Gastrocnemius medialis (tissue), 4 donors: Measurements from ENCODE around the gene UCK1. TPM values are rescaled to one million over a fixed set of nuclear protein-coding genes. Genes with fewer than 3 reads are reported as not detected.
"Not testable (repeated sequence)": the region's sequence is repeated elsewhere in the genome, so short reads cannot be mapped to it uniquely, and the experiment has no call there.

Source experiments
- ATAC-seq, 2 donors: fragments of 150-250 bp; one replicate each; pipeline ENCODE4 v1.9.1; 2016
- DNase-seq, 2 donors: peaks; one replicate each; pipeline ENCODE4 v3.0.0-alpha.2; 2019
- H3K27ac ChIP-seq, 4 donors: fragments of 200-600 bp; sonication (generic); 1 replicate in 1 of 4; 2 replicates in 3 of 4; pipeline ENCODE4 v1.5.1; 2016 to 2018; ENCODE audit warnings: mild to moderate bottlenecking in 2 of 4, moderate library complexity in 1 of 4
- H3K27me3 ChIP-seq, 3 donors: fragments of 200-600 bp; sonication (generic) in 2 of 3; 1 replicate in 1 of 3; 2 replicates in 2 of 3; pipeline versions ENCODE4 v1.5.1 to v1.6.0; 2016 to 2019; ENCODE audit warnings: mild to moderate bottlenecking in 1 of 3, moderate library complexity in 1 of 3
- H3K36me3 ChIP-seq, 2 donors: fragments of 200-600 bp; sonication (generic) in 1 of 2; one replicate each; pipeline ENCODE4 v1.5.1; 2017 to 2018
- H3K4me1 ChIP-seq, 2 donors: fragments of 200-600 bp; sonication (generic) in 1 of 2; one replicate each; pipeline ENCODE4 v1.5.1; 2016 to 2017; ENCODE audit warnings: mild to moderate bottlenecking in 2 of 2
- H3K4me3 ChIP-seq, 4 donors: fragments of 200-600 bp; sonication (generic) in 3 of 4; 1 replicate in 1 of 4; 2 replicates in 3 of 4; pipeline ENCODE4 v1.5.1; 2016 to 2019; ENCODE audit warnings: mild to moderate bottlenecking in 2 of 4
- H3K9me3 ChIP-seq, 3 donors: fragments of 200-600 bp; sonication (generic) in 2 of 3; 1 replicate in 1 of 3; 2 replicates in 2 of 3; pipeline ENCODE4 v1.5.1; 2016 to 2019
- POLR2A ChIP-seq, 2 donors: fragments of 450-650 bp; IDR thresholded peaks; one replicate each; pipeline ENCODE4 v1.6.1; 2017; ENCODE audit warnings: antibody characterized with exemption in 2 of 2, mild to moderate bottlenecking in 2 of 2, moderate library complexity in 2 of 2
- in situ Hi-C, 4 donors: fragments of 200-750 bp; cut with MboI; loops; one replicate each; pipeline versions ENCODE4 v1.15.0 to v1.8.0; 2017; ENCODE audit warnings: low sequenced_read_pairs in 4 of 4
- intact Hi-C: fragments of 100-400 bp; cut with DNase I; formaldehyde crosslinking; loops from one replicate; pipeline ENCODE4 v1.15.1; 2023; ENCODE audit warnings: low total_unique reads
- total RNA-seq, 4 donors: library from RNA; depleted of rRNA; stranded (reverse); fragments of >200 nt; gene quantifications; one replicate each; pipeline versions ENCODE4 v1.1.0 to v1.2.3, GENCODE V29; 2016
- TF ChIP-seq, protein P1 (sequence below), 5 experiments: fragments of 450-650 bp in 3 of 5; fragments of 200-600 bp in 2 of 5; sonication (generic) in 2 of 5; IDR thresholded peaks in 4 of 5; conservative IDR thresholded peaks in 1 of 5; 1 replicate in 4 of 5; 2 replicates in 1 of 5; pipeline ENCODE4 v1.5.1; 2016 to 2019; ENCODE audit warnings: antibody characterized with exemption in 5 of 5, mild to moderate bottlenecking in 3 of 5, moderate library complexity in 3 of 5

UCK1 gene
- total RNA-seq, 4 donors from 2014 or later, result 39.7 to 86.9 (median 43.9) TPM

DNA sequence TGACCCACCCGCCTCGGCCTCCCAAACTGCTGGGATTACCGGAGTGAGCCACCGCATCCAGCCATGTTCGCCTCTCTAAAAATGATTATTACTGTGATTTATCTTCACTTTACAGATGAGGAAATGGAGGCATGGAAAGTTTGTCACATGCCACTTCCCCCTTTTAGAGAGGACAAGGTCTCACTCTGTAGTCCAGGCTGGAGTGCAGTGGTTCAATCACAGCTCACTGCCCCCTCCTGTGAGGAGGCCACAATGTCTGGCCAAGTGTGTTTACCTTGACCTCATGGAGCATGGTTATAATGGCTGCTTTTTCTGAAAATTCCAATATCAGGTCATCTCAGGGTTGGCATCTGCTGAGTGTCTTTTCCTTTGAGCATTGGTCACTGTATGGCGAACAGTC, 21.0 kb upstream of the UCK1 start:
- Histone ChIP-seq H3K27me3 (peaks cover 55 to 80% (median 70%) of the 10 kb centered on the region in 3 donors), H3K9me3 (no peaks in the 10 kb centered on the region), H3K4me3 (no peak overlapping the region), H3K4me1 (no peaks in the 10 kb centered on the region), H3K36me3 (no peaks in the 10 kb centered on the region), H3K27ac (no peak overlapping the region)
- in situ Hi-C loops (loop anchor here in 2 of 4 donors (25.0 kb wide), 1 partner anchor 710 kb away; no protein-coding TSS in a partner anchor), intact Hi-C loops (no loop called here)
- no peak for ATAC-seq
- TF ChIP-seq, protein P1, sequence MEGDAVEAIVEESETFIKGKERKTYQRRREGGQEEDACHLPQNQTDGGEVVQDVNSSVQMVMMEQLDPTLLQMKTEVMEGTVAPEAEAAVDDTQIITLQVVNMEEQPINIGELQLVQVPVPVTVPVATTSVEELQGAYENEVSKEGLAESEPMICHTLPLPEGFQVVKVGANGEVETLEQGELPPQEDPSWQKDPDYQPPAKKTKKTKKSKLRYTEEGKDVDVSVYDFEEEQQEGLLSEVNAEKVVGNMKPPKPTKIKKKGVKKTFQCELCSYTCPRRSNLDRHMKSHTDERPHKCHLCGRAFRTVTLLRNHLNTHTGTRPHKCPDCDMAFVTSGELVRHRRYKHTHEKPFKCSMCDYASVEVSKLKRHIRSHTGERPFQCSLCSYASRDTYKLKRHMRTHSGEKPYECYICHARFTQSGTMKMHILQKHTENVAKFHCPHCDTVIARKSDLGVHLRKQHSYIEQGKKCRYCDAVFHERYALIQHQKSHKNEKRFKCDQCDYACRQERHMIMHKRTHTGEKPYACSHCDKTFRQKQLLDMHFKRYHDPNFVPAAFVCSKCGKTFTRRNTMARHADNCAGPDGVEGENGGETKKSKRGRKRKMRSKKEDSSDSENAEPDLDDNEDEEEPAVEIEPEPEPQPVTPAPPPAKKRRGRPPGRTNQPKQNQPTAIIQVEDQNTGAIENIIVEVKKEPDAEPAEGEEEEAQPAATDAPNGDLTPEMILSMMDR (IDR thresholded peaks at IDR 0.05 in 4 of 5, conservative IDR thresholded peaks at IDR 0.05 in 1 of 5), result no peak
- TF ChIP-seq POLR2A (IDR thresholded peaks at IDR 0.05), result no peak
- no peak for DNase-seq

DNA sequence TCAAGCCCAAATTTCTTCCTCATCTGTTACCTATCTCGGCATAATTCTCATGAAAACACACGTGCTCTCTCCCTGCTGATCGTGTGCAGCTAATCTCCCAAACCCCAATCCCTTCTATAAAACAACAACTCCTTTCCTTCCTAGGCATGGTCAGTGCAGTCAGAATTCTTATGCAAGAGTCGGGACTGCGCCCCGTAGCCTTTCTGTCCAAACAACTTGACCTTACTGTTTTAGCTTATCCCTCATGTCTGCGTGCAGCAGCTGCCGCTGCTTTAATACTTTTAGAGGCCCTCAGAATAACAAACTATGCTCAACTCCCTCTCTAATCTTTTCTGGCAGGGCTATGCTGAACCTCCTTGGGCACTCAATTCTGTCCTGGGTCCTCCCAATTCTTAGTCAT, 19.4 kb upstream of the UCK1 start:
- in situ Hi-C loops, result loop anchor here in 2 of 4 donors (25.0 kb wide), 1 partner anchor 712 kb away; no protein-coding TSS in a partner anchor
- H3K27me3 ChIP-seq, result peaks cover 64 to 89% (median 69%) of the 10 kb centered on the region in 3 donors
- H3K4me3 ChIP-seq, H3K4me1 ChIP-seq, H3K9me3 ChIP-seq, intact Hi-C loops, DNase-seq, H3K27ac ChIP-seq, H3K36me3 ChIP-seq, ATAC-seq: not testable (repeated sequence)

GRCh38 chr9:131549186-131549585, 18.1 kb upstream of the UCK1 start:
- H3K9me3 ChIP-seq, H3K36me3 ChIP-seq, DNase-seq, H3K4me1 ChIP-seq, ATAC-seq, H3K27ac ChIP-seq, intact Hi-C loops, in situ Hi-C loops, H3K4me3 ChIP-seq: not testable (repeated sequence)
- peaks cover 59 to 91% (median 67%) of the 10 kb centered on the region in 3 donors for H3K27me3 ChIP-seq

GRCh38 chr9:131546336-131547084, 15.4 kb upstream of the UCK1 start:
- intact Hi-C loops, result no loop called here
- peak overlapping the region in 1 of 4 donors; percentile 15 for H3K4me3 ChIP-seq
- ATAC-seq, result peak in 1 of 2 donors; percentile 23
- no peaks in the 10 kb centered on the region for H3K36me3 ChIP-seq
- in situ Hi-C loops, result no loop called here
- no peak overlapping the region for H3K27ac ChIP-seq
- no peak for TF ChIP-seq POLR2A (IDR thresholded peaks at IDR 0.05)
- TF ChIP-seq, protein P1 (IDR thresholded peaks at IDR 0.05 in 4 of 5, conservative IDR thresholded peaks at IDR 0.05 in 1 of 5), result peak in 1 of 5 experiments; percentile 20
- H3K4me1 ChIP-seq, result peaks cover 0 to 5% of the 10 kb centered on the region in 2 donors
- no peak for DNase-seq
- peaks cover 0 to 11% (median 4%) of the 10 kb centered on the region in 3 donors for H3K9me3 ChIP-seq
- H3K27me3 ChIP-seq, result peaks cover 40 to 87% (median 53%) of the 10 kb centered on the region in 3 donors

DNA sequence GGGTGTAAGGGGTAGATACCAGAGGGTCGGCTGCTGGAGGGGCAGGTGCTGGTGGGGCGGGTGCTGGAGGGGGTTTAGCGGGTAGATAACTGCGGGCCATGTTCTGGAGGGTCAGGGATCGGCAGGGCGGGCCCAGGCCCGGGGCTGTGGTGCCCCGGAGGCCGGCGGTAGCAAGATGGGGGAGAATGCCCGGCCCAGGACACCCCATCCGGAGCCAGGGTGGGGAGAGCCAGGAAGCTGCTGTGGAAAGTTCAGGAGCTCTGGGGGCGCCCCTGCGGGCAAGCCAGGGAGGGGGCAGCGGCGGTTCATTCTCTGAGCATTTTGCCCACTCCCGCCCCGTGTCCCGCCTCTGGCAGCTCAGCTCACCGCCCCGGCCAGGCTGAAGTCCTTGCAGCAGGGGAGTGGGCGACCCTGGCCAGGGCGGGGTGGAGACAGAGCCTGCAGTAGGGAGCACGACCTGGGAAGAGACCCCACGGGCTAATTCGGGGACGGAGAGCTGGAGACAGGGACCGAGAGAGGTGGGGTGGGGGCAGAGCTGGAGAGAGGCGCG, 14.8 kb upstream of the UCK1 start:
- intact Hi-C loops (no loop called here), in situ Hi-C loops (no loop called here)
- TF ChIP-seq, protein P1 (IDR thresholded peaks at IDR 0.05 in 4 of 5, conservative IDR thresholded peaks at IDR 0.05 in 1 of 5), result no peak
- no peak for TF ChIP-seq POLR2A (IDR thresholded peaks at IDR 0.05)
- no peaks in the 10 kb centered on the region for H3K36me3 ChIP-seq
- peaks cover 0 to 5% of the 10 kb centered on the region in 2 donors for H3K4me1 ChIP-seq
- no peak overlapping the region for H3K4me3 ChIP-seq
- no peak for DNase-seq
- no peak overlapping the region for H3K27ac ChIP-seq
- peaks cover 0 to 11% (median 4%) of the 10 kb centered on the region in 3 donors for H3K9me3 ChIP-seq
- peaks cover 40 to 81% (median 53%) of the 10 kb centered on the region in 3 donors for H3K27me3 ChIP-seq
- no peak for ATAC-seq
